Activated CD4-positive, CD25-positive, alpha-beta regulatory T cell treated with anti-CD3 and anti-CD28 coated beads, Interleukin-2, amount 50 U/mL, for 24 hours (primary cell): Measurements from ENCODE around the gene OGFOD2.
A peak's percentile ranks its signal among the peaks of the same experiment; 100 is the strongest.
"Not testable (repeated sequence)": the region's sequence is repeated elsewhere in the genome, so short reads cannot be mapped to it uniquely, and the experiment has no call there.

Experiments
- ATAC-seq, 2 donors: fragments of 150-1000 bp; cut with Tn5 transposase; one replicate each; pipeline ENCODE4 v1.10.0; 2021; ENCODE audit warnings: mild to moderate bottlenecking in 1 of 2, moderate library complexity in 1 of 2

OGFOD2 gene

GRCh38 chr12:122974892-122975789, at the start of gene OGFOD2:
Gene OGFOD2, plus strand, starts transcription at chr12:122975244. Its CDS starts 8 bp downstream, at chr12:122975252.
- ATAC-seq, result peak; percentile 84 to 88

DNA sequence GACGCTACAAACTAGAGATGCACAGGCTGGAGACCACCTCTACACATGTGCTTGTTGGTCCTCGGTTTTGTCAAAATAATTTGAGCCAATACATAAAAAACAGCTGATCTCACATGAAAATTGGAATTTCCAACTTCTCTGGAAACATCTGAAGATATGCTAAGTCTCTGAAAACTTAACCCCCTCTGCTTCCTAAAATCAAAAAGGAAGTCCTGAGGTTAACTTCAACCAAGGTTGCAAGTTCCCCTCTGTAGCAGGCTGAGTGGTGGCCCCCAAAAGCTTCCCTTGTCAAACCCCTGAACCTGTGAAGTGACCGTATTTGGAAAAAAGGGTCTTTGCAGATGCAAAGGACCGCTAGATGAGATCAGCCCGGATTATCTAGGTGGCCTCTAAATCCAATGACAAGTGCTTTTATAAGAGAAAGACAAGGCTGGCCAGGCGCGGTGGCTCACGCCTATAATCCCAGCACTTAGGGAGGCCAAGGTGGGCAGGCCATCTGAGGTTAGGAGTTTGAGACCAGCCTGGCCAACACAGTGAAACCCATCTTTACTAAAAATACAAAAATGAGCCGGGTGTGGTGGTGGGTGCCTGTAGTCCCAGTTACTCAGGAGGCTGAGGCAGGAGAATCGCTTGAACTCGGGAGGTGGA, 47.2 kb upstream of the OGFOD2 start:
- ATAC-seq, result no peak

- ATAC-seq, result no peak
Measured at GRCh38 chr12:122928404-122929147, 46.5 kb upstream of the OGFOD2 start.

- no peak for ATAC-seq
Measured at GRCh38 chr12:122929148-122929538, 45.9 kb upstream of the OGFOD2 start.

- no peak for ATAC-seq
Measured at GRCh38 chr12:122929812-122930211, 45.2 kb upstream of the OGFOD2 start.

DNA sequence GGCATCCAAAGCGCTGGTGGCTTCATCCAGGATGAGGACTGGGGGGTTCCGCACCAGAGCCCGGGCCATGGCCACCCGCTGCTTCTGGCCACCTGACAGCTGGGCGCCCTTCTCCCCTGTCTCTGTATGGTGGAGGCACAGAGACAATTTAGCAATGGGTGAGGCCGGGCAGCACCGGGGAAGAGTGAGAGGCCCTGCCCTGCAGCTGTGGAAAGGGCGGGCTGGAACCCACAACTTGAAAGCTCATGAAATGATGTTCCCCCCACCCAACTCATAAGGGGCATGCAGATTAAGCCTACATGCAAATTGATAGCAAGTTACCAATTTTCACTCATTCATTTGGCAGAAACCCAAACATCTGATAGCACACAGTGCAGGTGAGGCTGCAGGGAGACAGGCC, 42.8 kb upstream of the OGFOD2 start:
- no peak for ATAC-seq

DNA sequence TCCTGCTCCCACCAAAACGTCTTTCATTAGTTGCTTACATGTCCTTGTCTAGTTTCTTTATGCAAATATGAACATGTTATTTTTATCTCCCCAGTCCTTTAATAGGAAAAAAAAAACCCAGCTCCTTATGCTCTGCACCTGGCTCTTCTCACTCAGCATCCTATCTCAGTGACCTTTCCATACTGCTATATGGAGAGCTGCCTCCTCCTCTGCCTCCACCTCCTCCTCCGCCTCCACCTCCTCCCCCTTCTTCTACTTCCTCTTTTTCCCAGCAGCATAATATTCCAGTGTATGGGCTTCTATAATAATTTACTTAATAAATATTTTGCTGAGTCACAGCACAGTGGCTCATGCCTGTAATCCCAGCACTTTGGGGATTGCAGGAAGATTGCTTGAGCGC, 40.3 kb upstream of the OGFOD2 start:
- no peak for ATAC-seq

DNA sequence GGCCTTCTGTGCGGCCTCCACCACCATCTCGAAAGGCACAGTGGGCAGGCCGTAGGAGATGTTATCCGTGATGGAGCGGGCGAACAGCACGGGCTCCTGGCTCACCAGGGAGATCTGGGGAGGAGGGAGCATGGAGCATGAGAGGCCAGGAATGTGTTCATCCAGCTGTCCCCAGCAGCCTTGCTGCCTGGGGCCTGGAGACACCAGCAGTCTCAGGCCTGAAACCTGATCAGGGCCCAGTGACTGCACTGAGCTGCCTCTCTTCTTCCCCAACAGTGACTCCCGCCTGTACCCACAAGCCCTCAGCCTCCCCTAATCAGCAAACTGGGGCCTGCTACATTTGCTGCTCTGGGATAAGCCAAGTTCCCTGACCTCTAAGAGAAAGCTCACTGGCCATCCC, 39.7 kb upstream of the OGFOD2 start:
- ATAC-seq, result no peak

GRCh38 chr12:122937622-122938091, 37.4 kb upstream of the OGFOD2 start:
- ATAC-seq, result no peak

GRCh38 chr12:122939125-122939524, 35.9 kb upstream of the OGFOD2 start:
- peak in 1 of 2 donors; percentile 20 for ATAC-seq

DNA sequence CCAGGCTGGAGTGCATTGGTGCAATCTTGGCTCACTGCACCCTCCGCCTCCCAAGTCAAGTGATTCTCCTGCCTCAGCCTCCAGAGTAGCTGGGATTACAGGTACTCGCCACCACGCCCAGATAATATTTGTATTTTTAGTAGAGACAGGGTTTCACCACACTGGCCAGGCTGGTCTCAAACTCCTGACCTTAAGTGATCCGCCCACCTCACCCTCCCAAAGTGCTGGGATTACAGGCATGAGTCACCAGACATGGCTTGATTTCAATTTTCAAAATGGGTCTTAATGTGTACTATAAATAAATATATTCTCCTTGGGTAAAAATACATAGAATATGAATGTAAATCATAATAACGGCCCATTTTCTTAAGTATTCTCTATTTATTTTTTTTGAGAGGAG, 33.7 kb upstream of the OGFOD2 start:
- not testable (repeated sequence) for ATAC-seq

DNA sequence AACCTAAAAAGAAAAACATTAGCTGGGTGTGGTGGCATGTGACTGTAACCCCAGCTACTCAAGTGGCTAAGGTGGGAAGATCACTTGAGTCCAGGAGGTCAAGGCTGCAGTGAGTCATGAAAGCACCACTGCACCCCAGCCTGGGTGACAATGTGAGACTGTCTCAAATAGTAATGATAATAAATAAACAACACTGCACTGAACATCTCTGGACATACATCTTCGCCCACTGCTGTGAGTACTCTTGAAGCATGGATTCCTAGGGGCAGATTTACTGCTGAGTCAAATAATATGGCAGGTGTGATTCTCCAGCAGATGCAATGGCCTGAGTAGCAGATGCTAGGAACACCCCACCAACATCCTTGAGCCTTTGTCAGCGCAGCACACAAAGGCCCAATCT, 32.4 kb upstream of the OGFOD2 start:
- ATAC-seq, result no peak

- ATAC-seq, result no peak
Measured at GRCh38 chr12:122943196-122943595, 31.8 kb upstream of the OGFOD2 start.

- no peak for ATAC-seq
Measured at GRCh38 chr12:122944605-122945592, 30.1 kb upstream of the OGFOD2 start.

DNA sequence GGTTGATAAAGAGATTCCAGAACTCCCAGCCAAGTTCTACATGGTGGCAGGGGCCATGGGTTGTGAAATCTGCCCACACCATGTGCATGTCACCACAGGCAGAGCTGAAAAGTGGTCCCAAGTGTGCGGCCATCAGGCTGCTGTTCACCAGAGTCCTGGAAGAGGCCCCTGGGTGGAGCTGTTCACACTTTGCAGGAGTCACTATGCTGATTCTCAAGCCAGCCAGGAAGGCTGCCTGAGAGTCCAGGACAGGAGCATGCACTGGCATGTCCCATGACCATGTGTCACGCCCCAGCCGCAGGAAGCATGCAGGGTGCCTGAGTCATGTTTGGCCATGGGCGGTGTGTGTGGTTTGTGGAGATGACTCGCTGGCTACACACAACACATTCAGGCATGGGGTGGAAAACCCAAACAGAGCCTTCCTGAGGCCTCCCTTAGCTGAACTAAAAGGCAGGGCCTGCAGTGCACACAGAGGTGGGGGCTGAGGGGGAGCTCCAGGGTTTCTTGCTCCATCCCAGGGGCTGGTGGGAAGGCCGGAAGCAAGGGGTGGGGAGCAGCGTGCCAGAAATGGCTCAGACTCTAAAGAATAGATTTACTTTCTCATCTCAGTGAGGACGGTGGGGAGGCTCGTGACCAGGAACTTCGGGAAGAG, 28.2 kb upstream of the OGFOD2 start:
- ATAC-seq, result peak; percentile 94 to 97

DNA sequence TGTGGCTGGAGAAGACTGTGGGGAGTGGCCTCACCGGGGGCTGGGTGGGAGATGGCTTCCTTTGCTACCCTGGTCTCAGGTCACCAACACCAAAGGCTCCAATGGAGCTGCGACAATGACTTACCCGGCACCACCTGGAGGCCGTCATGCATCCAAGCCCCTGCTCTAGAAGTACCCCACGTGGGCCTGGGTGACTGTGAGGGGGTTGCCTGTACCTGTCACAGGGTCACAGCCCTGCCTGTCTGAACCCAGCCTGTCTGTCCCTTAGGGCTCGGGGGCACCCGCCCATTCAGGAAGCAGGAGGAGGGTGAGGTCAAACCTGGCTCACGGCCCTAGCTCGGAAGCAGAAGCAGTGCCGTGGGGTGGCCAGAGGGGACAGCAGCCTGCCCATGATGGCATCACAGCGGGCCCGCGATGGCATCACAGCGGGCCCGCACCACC, 27.7 kb upstream of the OGFOD2 start:
- ATAC-seq, result no peak

DNA sequence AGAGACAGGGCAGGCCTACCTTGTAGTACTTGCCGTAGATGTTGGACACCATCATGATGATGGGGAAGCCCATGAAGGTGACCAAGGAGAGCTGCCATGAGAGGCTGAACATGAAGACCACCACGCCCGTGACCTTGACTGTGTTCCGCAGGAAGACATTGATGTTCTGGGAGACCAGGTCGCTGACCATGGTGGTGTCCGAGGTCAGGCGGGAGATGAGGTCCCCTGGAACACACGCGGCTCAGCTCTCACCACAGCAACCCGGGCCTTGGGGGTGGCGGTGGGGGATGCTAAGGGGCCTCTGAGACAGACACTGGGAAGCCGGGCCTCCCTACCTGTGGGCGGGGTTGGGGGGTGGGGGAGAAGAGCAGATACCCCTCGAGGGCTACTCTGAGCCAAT, 26.4 kb upstream of the OGFOD2 start:
- no peak for ATAC-seq

GRCh38 chr12:122949405-122949804, 25.6 kb upstream of the OGFOD2 start:
- no peak for ATAC-seq

DNA sequence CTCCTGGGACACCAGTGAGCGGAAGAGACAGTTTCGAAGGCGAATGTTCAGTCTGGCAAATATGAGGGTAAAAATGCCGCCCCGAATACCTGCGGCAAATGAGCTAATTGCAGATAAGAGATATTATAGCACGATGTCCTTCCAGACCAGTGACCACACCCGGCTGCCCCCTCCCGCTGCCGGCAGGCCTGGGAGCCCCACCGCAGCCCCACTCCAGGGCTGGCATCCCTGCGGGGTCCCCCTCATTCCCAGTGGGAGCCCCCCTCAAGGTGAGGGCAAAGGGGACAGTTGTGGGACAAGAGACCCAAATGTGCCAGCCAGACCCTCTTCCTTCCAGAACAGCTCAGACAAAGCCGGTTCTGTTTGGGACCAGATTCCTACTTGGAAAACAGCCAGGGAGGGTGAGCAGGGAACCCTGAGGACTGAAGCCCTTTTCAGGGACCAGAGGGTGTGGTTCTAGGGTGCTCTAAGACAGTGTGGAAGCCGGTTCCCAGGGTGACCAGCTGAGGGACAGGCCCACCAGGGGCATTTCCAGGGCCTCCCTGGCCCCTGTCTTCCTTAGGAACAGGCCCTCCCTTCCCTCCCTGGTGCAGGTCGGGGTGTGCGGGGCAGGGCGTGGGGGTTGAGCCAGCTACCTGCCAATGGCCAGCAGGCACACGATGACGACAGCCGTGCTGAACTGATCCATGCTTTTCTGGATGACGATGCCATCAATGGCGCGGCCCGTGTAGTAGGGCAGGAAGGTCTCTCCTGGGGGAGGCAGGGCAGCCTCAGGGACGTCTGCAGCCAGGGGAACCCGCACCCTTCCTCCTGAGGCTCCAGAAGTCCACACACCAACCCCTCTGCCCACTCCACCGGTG, 25.0 kb upstream of the OGFOD2 start:
- ATAC-seq, result no peak

GRCh38 chr12:122951406-122951805, 23.6 kb upstream of the OGFOD2 start:
- ATAC-seq, result no peak
